Common myeloid progenitor, CD34-positive (primary cell): Measurements from ENCODE around the gene IP6K3. TPM values are rescaled to one million over a fixed set of nuclear protein-coding genes. Genes with fewer than 3 reads are reported as not detected.

Experiments used
- CTCF ChIA-PET: fragments of 350-600 bp; sonication (Branson Sonifier 250); formaldehyde crosslinking; loops from one replicate; lab custom pipeline; 2021; ENCODE audit warnings: antibody characterized with exemption; lab: Charles Lee
- POLR2A ChIA-PET: fragments of 350-600 bp; sonication (Branson Sonifier 250); formaldehyde crosslinking; loops from one replicate; lab custom pipeline; 2021; ENCODE audit warnings: antibody characterized with exemption; lab: Charles Lee
- DNase-seq, 3 donors: peaks; one replicate each; pipeline versions ENCODE4 v3.0.0 to v3.0.0-alpha.2; 2013
- H3K27ac ChIP-seq, 2 experiments: 1 replicate in 1 of 2; 2 replicates in 1 of 2; pipeline ENCODE4 v1.7.0; 2013; ENCODE audit warnings: inconsistent platforms in 2 of 2, low read length in 2 of 2, mild to moderate bottlenecking in 2 of 2, low read depth in 1 of 2, moderate library complexity in 1 of 2; ENCODE audit not compliant: severe bottlenecking in 2 of 2, insufficient read depth in 1 of 2, poor library complexity in 1 of 2
- H3K27me3 ChIP-seq, 5 experiments: replicated peaks in 2 of 5; 1 replicate in 3 of 5; 2 replicates in 2 of 5; pipeline versions ENCODE4 v1.6.1 to v1.7.0; 2013; ENCODE audit warnings: low read length in 4 of 5, mild to moderate bottlenecking in 2 of 5, moderate library complexity in 2 of 5, inconsistent platforms in 1 of 5; ENCODE audit not compliant: insufficient read depth in 5 of 5, control insufficient read depth in 4 of 5
- H3K36me3 ChIP-seq, 4 experiments: 1 replicate in 2 of 4; 2 replicates in 2 of 4; pipeline versions ENCODE4 v1.6.1 to v1.7.0; 2013; ENCODE audit warnings: low read length in 3 of 4, control low read depth in 1 of 4, mild to moderate bottlenecking in 1 of 4; ENCODE audit not compliant: control insufficient read depth in 4 of 4, insufficient read depth in 4 of 4
- H3K4me1 ChIP-seq, 4 experiments: 1 replicate in 3 of 4; 2 replicates in 1 of 4; pipeline versions ENCODE4 v1.6.1 to v1.7.1; 2013; ENCODE audit warnings: low read length in 3 of 4, mild to moderate bottlenecking in 3 of 4, control low read depth in 1 of 4, inconsistent platforms in 1 of 4, moderate library complexity in 1 of 4; ENCODE audit not compliant: control insufficient read depth in 4 of 4, insufficient read depth in 4 of 4; ENCODE audit errors: control extremely low read depth in 1 of 4
- H3K4me3 ChIP-seq, 7 experiments: 1 replicate in 4 of 7; 2 replicates in 3 of 7; pipeline versions ENCODE4 v1.5.1 to v1.7.0; 2013; ENCODE audit warnings: mild to moderate bottlenecking in 7 of 7, low read length in 6 of 7, moderate library complexity in 6 of 7, inconsistent platforms in 2 of 7, low read depth in 2 of 7, control low read depth in 1 of 7; ENCODE audit not compliant: insufficient read depth in 4 of 7, control insufficient read depth in 1 of 7; ENCODE audit errors: extremely low read depth in 1 of 7
- H3K9me3 ChIP-seq, 5 experiments: 1 replicate in 4 of 5; 2 replicates in 1 of 5; pipeline versions ENCODE4 v1.6.1 to v1.7.1; 2013; ENCODE audit warnings: low read length in 4 of 5, mild to moderate bottlenecking in 2 of 5, inconsistent platforms in 1 of 5, low read depth in 1 of 5, moderate library complexity in 1 of 5; ENCODE audit not compliant: control insufficient read depth in 4 of 5, insufficient read depth in 2 of 5; ENCODE audit errors: control extremely low read depth in 1 of 5
- WGBS: methylation state at CpG from one replicate; pipeline ENCODE4 v1.1.5; 2013; ENCODE audit not compliant: insufficient coverage; 5-methylcytosine and 5-hydroxymethylcytosine counted together
- polyA plus RNA-seq: library from polyadenylated mRNA; unstranded; fragments of 120-200 nt; gene quantifications from one replicate; pipeline ENCODE4 v1.2.1, GENCODE V29; 2013

The IP6K3 gene, protein sequence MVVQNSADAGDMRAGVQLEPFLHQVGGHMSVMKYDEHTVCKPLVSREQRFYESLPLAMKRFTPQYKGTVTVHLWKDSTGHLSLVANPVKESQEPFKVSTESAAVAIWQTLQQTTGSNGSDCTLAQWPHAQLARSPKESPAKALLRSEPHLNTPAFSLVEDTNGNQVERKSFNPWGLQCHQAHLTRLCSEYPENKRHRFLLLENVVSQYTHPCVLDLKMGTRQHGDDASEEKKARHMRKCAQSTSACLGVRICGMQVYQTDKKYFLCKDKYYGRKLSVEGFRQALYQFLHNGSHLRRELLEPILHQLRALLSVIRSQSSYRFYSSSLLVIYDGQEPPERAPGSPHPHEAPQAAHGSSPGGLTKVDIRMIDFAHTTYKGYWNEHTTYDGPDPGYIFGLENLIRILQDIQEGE
- not detected for polyA plus RNA-seq

DNA sequence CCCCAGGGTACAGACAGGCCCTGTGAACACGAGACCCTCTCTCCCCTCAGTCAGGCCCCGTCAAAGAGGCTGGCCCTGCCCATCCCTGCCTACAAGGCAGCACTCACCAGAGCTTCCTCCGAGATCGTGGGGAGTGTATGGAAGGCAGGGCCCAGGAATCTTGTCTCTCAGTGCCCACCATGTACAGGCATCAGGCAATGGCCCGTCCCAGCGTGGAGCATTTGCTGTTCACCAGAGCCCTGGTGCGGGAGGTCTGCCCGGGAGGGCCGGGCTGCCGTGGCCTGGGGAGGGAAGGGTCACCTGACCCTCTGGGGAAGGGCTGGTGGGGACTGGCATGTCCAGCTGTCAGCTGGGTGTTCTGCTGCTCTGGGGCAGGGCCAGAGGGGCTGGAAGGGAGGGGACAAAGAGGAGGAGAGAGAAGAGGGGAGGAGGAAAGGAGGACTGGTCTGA lies at the start of gene IP6K3:
TSS of gene IP6K3 (minus strand) at position 255 of the 450 bp plus-strand sequence. CDS start 11,429 bp downstream, outside the sequence.
- Histone ChIP-seq H3K4me3 (no peak within 1 kb of the TSS), H3K36me3 (no peaks in the 10 kb centered on the region), H3K4me1 (peaks cover 0 to 5% (median 0%) of the 10 kb centered on the region in 4 experiments), H3K27ac (no peak within 1 kb of the TSS), H3K27me3 (peaks cover 0 to 22% (median 0%) of the 10 kb centered on the region in 5 experiments), H3K9me3 (no peaks in the 10 kb centered on the region)
- ChIA-PET POLR2A (no interaction called here), CTCF (interaction anchor here (0.6 to 6.1 kb wide), 8 partner anchors 12 to 408 kb away, joined by 3 to 44 read pairs (median 4); no protein-coding TSS in a partner anchor)
- 75% methylated on average over 10 of the region's 10 CpGs for WGBS
- DNase-seq: no peak

DNA sequence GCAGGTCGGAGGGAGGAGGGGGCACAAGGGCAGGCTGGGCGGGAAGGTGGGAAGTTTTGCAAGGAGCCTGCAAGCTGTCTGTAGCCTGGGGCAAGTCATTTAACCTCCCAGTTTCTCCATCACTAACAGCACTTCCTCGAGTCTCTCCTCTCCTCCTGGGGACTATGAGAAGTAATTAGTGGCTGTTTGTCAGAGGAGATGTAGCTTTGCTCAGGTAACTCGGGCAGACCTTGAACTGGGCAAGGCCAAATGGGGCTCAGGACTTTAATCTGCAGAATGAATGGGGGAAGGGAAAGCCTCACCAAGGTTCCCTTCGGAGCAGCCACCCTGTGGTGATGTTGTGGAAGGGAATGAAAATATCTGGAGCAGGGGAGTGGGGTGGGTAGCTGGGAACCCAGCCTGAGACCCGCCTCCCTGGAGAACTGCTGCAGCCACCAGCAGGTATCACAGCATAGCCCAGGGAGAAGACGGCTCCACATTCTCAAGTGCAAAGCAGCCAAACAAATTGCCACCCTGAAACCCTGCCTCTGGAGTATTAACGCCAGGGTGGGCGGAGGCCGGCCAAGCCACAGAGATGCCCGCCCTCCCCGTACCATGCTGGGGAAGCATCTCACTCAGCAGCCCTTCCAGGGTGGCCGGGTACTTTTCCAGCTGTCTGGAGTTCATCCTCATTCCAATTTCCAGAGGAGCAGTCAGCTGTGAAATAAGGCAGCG lies 48.4 kb upstream of the IP6K3 start:
- Histone ChIP-seq H3K27ac (no peak overlapping the region), H3K36me3 (no peaks in the 10 kb centered on the region), H3K4me3 (no peak overlapping the region), H3K9me3 (no peaks in the 10 kb centered on the region), H3K4me1 (peaks cover 0 to 2% (median 0%) of the 10 kb centered on the region in 4 experiments), H3K27me3 (peaks cover 0 to 18% (median 5%) of the 10 kb centered on the region in 5 experiments)
- DNase-seq: no peak
- WGBS: 75% methylated on average over 11 of the region's 14 CpGs
- CTCF ChIA-PET: no interaction called here
- POLR2A ChIA-PET: no interaction called here

DNA sequence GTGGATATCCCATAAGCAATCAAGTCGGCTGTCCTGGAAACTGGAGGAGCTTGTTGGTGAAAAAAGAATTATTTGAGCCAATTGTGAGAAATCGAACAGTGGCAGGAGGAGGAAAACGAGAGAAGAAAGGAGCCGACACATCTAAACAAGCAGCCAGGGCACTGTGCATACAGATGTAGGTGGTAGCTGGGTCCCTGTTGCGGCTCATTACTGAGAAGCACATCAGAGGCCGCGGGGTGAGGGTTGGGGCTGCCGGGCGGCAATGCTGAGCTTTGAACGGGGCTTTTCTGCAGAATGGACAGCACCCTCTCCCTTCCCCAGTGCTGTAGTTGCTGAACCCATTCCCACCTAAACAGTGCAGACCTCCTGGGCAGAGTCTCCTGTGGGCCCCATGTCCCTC lies 46.3 kb upstream of the IP6K3 start:
- CTCF ChIA-PET: interaction anchor here (0.6 to 1.2 kb wide), 2 partner anchors 14 to 22 kb away, joined by 3 to 6 read pairs; no protein-coding TSS in a partner anchor
- 84% methylated on average over 7 of the region's 10 CpGs for WGBS
- POLR2A ChIA-PET: interaction anchor here (0.5 kb wide), 1 partner anchor 13 kb away, joined by 9 read pairs; no protein-coding TSS in a partner anchor

DNA sequence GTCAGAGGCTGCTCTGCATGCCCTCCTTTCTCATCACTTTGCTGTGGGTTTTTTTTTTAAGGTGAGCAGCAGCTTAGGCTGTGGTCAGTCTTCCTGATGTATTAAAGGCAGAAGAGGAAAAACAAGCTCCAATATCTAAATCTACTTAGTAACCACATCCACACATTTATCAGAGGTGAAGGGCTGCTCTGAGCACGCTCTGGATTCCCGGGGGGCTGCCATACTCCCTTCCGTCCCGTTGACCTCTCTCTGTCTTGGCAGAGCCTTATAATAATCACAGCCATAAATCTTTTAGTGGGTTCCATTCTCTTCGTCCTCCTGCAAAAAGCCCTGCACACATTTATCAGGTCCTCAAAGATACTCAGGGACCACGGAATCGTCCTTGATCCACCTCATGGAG lies 44.9 kb upstream of the IP6K3 start:
- Histone ChIP-seq H3K27ac (no peak overlapping the region), H3K36me3 (peaks cover 0 to 7% (median under 1%) of the 10 kb centered on the region in 4 experiments), H3K27me3 (peaks cover 0 to 15% (median 5%) of the 10 kb centered on the region in 5 experiments), H3K4me1 (peaks cover 9 to 22% (median 17%) of the 10 kb centered on the region in 4 experiments), H3K4me3 (no peak overlapping the region), H3K9me3 (no peaks in the 10 kb centered on the region)
- WGBS: 83% methylated on average over 4 of the region's 7 CpGs
- no peak for DNase-seq
- ChIA-PET POLR2A (no interaction called here), CTCF (interaction anchor here (1.3 kb wide), 1 partner anchor 20 kb away, joined by 4 read pairs; no protein-coding TSS in a partner anchor)

More for the DNA sequence above, 46.3 kb upstream of the IP6K3 start:
- Histone ChIP-seq H3K27ac (no peak overlapping the region), H3K36me3 (no peaks in the 10 kb centered on the region), H3K4me3 (no peak overlapping the region), H3K9me3 (no peaks in the 10 kb centered on the region), H3K4me1 (peaks cover 0 to 8% (median 3%) of the 10 kb centered on the region in 4 experiments), H3K27me3 (peaks cover 0 to 15% (median 5%) of the 10 kb centered on the region in 5 experiments)
- no peak for DNase-seq

DNA sequence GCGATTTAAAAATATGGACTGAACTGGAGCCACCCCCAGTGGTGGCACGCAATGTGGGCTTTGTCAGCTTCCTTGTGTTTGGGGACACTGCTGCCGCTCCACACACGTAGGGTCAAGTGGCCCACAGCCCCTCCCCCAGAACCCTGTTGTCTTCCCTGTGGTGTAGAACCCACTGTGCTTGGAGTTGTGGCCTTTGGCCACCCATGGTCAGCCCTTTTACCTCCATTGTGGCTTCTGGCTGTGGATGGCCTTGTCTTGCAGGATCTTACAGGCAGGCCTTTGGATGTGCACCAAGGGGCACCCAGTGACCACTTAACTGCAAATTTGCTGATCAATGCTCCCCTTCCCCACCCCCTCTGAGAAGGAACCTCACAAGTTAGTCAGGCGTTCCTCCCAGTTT lies 44.2 kb upstream of the IP6K3 start:
- POLR2A ChIA-PET: no interaction called here
- no peak overlapping the region for H3K4me3 ChIP-seq

DNA sequence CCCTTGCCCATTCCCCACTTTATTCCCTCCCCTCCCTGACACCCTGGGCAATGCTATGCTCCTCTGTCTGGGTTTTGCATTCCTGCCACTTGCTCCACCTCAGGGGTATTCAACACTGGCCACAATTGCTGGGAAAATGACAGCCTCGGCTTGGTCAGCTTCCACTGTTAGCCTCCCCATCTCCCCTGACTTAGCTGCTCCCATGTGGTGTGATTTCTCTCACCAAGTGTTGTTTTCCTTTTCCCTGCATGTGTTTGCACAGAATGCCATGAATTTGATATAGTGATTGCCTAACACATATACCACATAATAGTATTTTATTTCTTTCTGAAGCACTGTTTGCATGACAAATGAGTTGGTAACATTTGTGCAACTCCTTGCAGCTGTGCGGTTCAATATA lies 43.7 kb upstream of the IP6K3 start:
- Histone ChIP-seq H3K4me1 (peaks cover 9 to 31% (median 21%) of the 10 kb centered on the region in 4 experiments), H3K36me3 (peaks cover 2 to 17% (median 8%) of the 10 kb centered on the region in 4 experiments), H3K27ac (no peak overlapping the region), H3K27me3 (peaks cover 0 to 15% (median 2%) of the 10 kb centered on the region in 5 experiments), H3K9me3 (no peaks in the 10 kb centered on the region), H3K4me3 (no peak overlapping the region)
- DNase-seq: no peak
- WGBS: 93% methylated on average over 2 of the region's 2 CpGs
- POLR2A ChIA-PET: no interaction called here
- CTCF ChIA-PET: interaction anchor here (1.3 kb wide), 1 partner anchor 19 kb away, joined by 4 read pairs; no protein-coding TSS in a partner anchor

More for the DNA sequence above, 44.2 kb upstream of the IP6K3 start:
- WGBS: 94% methylated on average over 4 of the region's 5 CpGs
- peaks cover 2 to 14% (median 5%) of the 10 kb centered on the region in 4 experiments for H3K36me3 ChIP-seq
- peaks cover 0 to 15% (median 2%) of the 10 kb centered on the region in 5 experiments for H3K27me3 ChIP-seq
- no peak for DNase-seq
- CTCF ChIA-PET: interaction anchor here (1.3 kb wide), 1 partner anchor 19 kb away, joined by 4 read pairs; no protein-coding TSS in a partner anchor
- H3K4me1 ChIP-seq: peaks cover 9 to 26% (median 20%) of the 10 kb centered on the region in 4 experiments
- no peaks in the 10 kb centered on the region for H3K9me3 ChIP-seq
- no peak overlapping the region for H3K27ac ChIP-seq
